HCEC 1CT (cell line): ENCODE measurements around the gene KATNB1.

Experiments used
- DNase-seq: peaks from one replicate; pipeline ENCODE4 v3.0.0-alpha.2; 2017

The KATNB1 gene

DNA sequence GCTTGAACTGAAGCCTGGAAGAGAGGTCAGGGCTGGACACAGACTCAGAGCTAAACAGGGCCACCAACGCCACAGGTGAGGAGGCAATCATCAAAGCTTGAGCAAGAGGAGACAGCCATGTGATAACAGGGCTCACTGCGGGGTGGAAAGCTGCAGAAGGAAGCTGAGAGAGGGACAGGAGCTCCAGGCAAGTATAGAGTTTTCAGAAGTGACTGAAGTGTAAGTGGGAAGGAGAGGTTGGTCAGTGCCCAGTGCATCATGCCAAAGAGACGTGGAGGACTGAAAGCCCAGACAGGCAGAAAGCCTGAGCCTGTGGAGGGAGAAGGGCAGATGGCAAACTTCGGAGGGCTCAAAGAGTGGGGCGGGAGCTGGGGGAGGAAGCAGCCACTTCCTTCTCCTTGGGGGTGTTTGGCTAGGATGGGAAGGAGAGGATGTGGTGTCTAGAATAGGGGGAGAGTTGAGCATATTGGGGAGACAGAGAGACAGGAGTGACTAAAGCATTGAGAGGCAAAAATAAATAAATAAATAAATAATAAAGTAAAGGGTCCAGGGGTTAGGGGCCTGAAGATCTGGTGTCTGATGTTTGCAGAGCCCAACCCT lies 64.1 kb downstream of the KATNB1 start:
- DNase-seq = no peak

DNA sequence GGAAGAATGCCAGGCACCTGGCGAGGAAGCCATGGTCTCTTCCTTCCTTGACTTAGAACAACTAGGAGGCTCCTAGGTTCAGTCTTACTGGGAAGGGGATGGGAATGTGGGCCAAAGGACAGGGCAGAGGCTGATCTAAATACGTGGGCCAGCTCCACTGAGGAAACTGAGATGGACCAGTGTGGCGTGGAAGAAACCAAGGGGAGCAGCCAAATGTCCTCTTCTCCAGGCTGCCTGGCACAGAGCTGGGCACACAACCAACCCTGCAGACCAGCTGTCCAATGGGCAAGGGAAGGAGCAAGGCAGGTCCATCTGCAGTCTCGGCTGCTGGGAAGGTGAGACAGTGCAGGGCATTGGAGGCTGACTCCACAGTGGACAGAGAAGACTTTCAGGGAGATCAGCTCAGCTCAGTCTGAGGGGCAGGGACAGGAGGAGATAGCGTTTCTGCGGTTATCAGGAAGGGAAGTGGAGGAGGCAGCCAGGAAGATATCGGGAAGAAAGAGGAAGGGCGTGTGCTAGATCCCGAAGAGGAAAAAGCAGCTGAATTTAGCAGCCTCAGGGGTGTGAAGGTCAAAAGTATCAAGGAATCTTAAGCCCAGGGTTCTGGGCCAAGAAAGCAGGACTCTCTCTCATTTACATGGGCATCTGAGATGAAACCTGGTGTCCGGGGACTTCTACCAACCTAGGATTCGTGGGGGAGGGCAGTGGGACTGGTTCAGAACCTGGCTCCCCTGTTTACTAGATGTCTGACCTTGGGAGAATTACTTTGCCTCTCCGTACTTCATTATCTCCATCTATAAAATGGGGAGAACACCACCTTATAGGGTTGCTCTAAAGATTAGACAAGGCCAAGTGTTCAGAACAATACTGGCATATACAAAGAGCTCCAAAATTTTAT lies 64.9 kb downstream of the KATNB1 start:
- peak; percentile 4 for DNase-seq

DNA sequence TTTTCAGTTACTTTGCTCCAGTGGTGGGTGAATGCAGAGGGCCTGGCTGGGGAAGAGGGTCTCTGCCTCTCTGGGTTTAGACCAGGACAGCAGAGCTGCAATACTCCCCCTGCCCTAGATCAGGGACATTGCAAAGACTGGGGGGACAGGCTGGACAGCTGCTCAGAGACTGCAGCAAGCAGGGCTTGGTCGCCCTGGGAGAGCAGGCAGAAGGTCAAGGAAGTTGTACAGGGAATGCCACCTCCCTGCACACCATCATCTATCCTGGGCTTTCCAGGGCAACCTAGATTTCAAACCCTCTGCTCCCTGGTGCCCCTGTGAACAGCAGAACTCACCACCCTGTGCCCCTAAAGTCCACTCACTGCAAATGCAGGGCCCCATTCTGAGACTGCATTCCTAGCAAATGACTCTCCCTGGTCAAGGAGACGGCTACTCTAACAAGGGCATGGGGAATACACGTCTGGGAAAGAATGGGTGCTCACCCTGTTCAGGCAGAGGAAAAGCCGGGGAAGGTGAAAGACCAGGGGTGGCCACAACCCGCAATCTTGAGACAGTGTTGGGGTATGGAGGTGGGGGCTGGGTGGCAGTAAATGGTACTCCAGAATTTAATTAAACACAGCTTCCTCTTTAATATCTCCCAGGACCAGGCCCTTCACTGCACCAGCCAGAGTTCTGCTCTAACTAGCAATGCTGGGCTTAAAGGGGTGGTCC lies 65.7 kb downstream of the KATNB1 start:
- DNase-seq = peak; percentile 76

DNA sequence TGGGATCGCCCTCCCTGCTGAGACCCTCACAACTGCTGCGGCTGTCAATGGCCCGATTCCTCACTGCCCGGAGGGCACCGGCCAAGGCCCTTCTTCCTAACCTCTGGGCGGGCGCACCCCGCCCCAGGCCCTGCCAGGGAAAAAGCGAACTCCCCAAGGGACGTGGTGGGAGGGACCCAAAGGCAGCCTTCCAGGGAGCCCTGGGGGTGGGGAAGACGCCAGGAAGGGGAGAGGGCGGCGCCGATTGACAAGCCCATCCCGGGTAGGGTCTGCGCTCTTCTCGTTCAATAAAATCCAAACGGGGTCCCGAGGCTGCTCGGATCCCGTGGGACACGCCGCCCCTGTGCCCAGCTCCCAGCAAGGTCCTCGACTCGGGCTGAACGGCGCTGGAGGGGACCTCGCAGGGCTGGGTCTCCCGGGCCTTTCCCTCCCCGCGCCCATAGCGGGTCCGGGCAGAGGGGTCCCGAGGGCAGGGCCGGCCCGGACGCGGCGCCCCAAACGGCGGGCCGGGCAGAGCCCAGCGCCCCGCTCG lies 66.3 kb downstream of the KATNB1 start:
- DNase-seq = no peak

DNA sequence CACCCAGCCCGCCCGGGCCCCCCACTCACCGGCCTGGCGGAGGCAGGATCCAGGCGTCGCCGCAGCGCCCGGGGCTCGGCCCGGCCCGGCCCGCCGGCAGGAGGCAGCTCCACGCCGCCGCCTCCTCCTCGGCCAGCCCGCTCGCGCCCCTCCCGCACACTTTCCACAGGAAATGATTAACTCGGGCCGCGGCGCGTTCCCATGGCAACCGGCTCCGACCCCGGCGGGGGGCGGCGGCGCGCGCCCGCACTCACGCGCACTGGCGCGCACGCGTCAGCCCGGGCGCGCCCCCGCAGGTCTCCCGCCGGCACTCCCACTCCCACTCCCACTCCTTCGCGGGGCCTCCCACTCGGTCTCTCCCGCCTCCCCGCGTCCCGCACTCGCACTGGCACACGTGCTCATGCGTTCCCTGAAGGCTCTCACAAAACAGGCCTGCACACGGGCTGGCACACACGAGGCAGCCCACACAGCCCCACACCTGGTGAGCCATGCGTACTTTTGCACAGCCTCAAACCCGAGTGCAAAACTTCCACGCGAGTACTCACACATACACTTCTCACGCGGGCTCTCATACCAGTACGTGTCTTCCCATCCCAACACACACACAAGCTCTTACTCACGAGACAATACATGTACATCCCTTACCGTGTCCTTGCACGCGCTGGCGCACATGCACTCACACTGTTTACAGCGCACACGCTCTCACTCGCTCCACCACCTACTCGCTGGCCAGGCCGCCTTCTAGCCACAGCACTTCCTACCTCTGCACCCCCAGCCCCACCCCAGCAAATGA lies 67.0 kb downstream of the KATNB1 start, which contains the start of gene KIFC3:
Gene KIFC3 (minus strand): TSS at position 151 of the 793 bp plus-strand sequence. CDS start 4,248 bp downstream, outside the sequence.
- DNase-seq = peak; percentile 69

DNA sequence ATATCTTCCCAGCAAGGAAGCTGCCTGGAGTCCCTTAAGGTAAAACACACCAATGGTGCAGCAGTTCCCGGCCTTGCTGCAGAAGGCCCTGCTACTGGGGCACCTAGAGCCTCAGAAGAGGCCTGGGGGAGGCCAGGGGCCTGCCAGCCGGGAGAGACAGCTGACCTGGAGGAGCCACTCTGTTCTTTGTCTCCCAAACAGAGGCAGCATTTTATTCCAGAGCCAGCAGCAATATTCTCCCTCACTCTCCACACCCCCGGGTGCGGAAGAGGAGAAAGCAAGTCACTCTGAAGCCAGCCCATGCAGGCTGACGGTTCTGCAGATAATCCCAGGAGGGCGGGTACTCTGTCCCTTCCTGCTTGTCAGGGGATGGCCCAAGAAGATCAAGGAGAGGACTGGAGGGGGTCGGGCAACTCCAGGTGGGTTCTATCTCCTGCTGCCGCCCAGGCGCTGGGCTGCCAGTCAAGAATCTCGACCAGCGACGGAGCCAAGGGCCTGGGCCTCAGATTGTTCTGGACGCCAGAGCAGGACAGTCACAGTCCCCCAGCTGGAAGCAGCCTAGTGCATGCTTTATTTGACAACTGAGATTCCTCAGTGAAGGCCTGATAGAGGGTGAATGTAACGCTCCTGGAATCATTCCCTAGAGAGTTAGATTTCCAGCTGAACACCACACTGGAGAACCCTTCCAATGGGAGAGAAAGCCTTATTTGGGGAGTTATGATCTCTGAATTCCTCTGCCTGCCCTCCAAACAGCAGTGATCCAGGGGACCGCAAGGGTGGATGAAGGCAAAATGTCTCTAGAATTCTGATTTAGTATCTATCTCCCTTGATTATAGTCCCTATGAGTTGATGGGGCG lies 67.8 kb downstream of the KATNB1 start:
- DNase-seq = no peak

DNA sequence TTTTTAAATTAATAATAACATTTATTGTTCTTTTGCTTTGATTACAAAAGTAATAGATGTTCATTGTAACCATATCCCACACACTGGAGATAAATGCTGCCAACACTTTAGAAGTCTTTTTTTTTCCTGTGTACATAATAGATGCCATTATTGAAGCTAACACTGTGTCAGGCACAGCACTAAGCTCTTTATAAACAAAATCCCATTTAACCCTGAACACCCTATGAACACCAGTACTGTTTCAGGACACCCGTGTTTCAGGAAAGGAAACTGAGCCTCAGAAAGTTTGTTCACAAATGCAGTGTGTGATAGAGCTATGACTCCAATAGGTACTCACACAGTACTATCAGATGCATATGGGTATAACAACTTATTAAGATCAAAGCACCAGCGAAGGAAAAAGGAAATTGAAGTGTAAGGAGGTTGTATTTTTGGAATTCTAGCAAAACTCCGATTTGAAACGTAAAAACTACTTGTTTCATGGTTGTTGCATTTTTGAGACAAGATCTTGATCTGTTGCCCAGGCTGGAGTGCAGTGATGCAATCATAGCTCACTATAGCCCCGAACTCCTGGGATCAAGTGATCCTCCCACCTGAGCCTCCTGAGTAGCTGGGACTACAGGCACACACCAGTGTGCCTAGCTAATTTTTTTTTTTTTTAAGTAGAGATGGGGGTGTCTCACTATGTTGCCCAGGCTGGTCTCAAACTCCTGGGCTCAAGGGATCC lies 68.7 kb downstream of the KATNB1 start:
- DNase-seq = no peak

DNA sequence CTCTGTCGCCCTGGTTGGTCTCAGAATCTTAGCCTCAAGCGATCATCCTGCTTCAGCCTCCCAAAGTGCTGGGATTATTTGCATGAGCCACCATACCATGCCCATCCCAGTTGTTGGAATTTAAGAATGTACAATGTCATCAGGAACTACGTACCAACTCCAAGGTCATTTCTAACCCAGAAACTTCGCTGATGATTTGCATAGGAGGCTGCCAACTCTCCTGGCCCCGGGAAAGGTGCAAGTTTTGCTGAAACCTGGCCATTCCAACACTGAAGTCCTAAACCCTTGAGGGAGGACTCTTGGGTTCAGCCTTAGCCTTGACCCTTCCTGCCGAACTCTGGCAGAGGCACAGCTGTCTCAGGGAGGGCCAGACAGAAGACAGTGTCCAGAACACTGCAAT lies 69.6 kb downstream of the KATNB1 start:
- no peak for DNase-seq
